Natural killer cell treated with Interleukin-12 subunit alpha and Interleukin-12 subunit beta and Interleukin-15 and Interleukin-18, amount 100 ng/mL, for 72 hours (primary cell): Measurements from ENCODE around the gene DMRT2. TPM values are rescaled to one million over a fixed set of nuclear protein-coding genes. Genes with fewer than 3 reads are reported as not detected.

Experiments used
- ATAC-seq, 2 donors: fragments of 150-1000 bp; cut with Tn5 transposase in 1 of 2; sonication (Bioruptor Pico), chemical (Tn5 transposase) in 1 of 2; 2 replicates each; pipeline ENCODE4 v1.10.0; 2021
- DNase-seq: peaks from one replicate; pipeline ENCODE4 v3.0.0; 2022; ENCODE audit warnings: low spot score
- H3K27ac Mint-ChIP-seq, 2 donors: 1 replicate in 1 of 2; 2 replicates in 1 of 2; pipeline ENCODE4 v1.8.0; 2022; ENCODE audit warnings: mixed read lengths in 2 of 2, mild to moderate bottlenecking in 1 of 2, moderate library complexity in 1 of 2
- H3K27me3 Mint-ChIP-seq, 2 donors: 1 replicate in 1 of 2; 2 replicates in 1 of 2; pipeline ENCODE4 v1.8.0; 2022; ENCODE audit warnings: mixed read lengths in 2 of 2
- H3K36me3 Mint-ChIP-seq: one replicate; pipeline ENCODE4 v1.8.0; 2022; ENCODE audit warnings: mixed read lengths
- H3K4me1 Mint-ChIP-seq, 2 donors: 1 replicate in 1 of 2; 2 replicates in 1 of 2; pipeline ENCODE4 v1.8.0; 2022; ENCODE audit warnings: low read depth in 2 of 2, mixed read lengths in 2 of 2, mild to moderate bottlenecking in 1 of 2
- H3K4me3 Mint-ChIP-seq: one replicate; pipeline ENCODE4 v1.8.0; 2022; ENCODE audit warnings: mixed read lengths
- H3K9me3 Mint-ChIP-seq: 2 replicates; pipeline ENCODE4 v1.8.0; 2022; ENCODE audit warnings: mixed read lengths
- total RNA-seq, 2 donors: library from RNA; stranded (reverse); gene quantifications; one replicate each; pipeline ENCODE4 v1.2.3, GENCODE V29; 2022

DMRT2 gene
- total RNA-seq, 2 donors from 2014 or later: not detected

DNA sequence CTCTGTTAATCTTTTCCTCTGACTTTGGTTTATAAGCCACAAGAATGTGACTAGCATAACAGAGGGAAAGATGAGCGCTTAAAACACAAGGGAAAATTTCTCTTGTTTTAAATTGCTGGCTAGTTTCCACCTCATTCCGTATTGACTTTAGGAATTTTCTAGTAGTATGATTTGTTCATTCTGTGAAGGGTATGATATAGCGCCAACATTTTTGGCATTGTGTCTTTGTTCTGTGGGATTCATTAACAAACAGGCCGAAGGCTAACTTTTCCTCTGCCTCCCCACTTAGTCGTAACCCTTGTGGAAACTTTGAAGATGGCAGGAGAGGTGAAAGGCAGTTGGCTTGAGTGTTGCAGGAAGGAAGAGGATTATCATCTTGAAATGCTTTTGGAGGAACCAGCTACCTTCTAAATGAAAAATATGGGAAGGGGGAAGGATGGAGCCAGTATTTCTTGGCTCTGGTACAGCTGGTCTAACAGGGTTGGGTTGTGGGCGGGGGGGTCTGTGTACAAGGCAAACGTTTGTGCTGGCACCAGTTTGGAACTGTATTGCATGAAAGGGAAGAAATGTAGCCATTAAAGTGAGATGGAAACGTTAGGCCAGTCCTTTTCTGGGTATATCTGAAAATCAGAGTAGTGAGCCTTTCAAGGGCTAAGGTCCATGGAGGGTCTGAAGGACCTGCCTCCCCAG, 21.5 kb upstream of the DMRT2 start:
- ATAC-seq (no peak), DNase-seq (no peak)
- H3K27ac Mint-ChIP-seq: no peak overlapping the region
- H3K27me3 Mint-ChIP-seq: peaks cover 32 to 44% of the 10 kb centered on the region in 2 donors
- no peaks in the 10 kb centered on the region for H3K36me3 Mint-ChIP-seq
- no peaks in the 10 kb centered on the region for H3K4me1 Mint-ChIP-seq
- no peak overlapping the region for H3K4me3 Mint-ChIP-seq
- H3K9me3 Mint-ChIP-seq: no peaks in the 10 kb centered on the region

- Mint-ChIP-seq H3K4me1 (no peaks in the 10 kb centered on the region), H3K9me3 (no peaks in the 10 kb centered on the region), H3K4me3 (no peak overlapping the region), H3K36me3 (no peaks in the 10 kb centered on the region), H3K27ac (no peak overlapping the region), H3K27me3 (peaks cover 19 to 30% of the 10 kb centered on the region in 2 donors)
- no peak for DNase-seq
- no peak for ATAC-seq
These were observed 18.1 kb upstream of the DMRT2 start for GRCh38 chr9:1031951-1032601.

DNA sequence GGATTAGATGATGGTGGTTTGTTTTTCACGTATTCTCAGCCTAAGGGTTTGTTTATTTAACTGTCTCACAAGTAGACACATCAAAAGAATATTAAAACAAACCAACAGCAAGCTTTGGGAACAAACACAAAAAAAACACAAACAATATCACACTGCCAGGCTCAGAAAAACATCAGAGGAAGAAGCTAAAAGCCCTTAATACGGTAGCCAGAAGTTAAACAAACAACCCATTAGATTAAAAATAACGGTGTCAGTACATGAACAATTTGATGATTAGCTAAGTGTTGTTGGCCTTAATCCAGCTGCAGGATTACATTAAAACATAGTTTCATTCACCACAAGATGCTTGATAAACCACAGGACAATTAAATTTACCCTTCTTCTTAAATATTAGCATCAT, 15.9 kb upstream of the DMRT2 start:
- no peaks in the 10 kb centered on the region for H3K4me1 Mint-ChIP-seq
- H3K27me3 Mint-ChIP-seq: peaks cover 22 to 27% of the 10 kb centered on the region in 2 donors
- H3K9me3 Mint-ChIP-seq: no peaks in the 10 kb centered on the region
- H3K4me3 Mint-ChIP-seq: no peak overlapping the region
- ATAC-seq (no peak), DNase-seq (no peak)
- no peak overlapping the region for H3K27ac Mint-ChIP-seq
- H3K36me3 Mint-ChIP-seq: no peaks in the 10 kb centered on the region

DNA sequence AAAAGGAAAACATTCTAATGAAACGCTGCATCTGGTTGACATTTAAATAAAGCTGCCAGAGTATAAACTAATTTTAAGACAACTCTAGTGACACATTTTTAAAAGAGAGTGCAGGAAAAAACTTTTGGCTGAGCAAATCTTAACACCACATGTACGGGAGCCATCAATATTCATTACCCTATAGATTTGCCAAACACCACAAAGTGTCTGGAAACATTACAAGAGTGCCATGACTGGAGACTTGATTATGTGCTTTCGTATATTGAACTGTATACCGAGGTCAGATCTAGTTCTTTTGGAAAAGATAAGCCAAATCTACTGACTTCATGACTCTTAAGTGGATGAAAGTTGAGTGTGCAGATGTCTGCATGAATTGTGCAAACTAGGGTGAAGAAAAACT, 10.6 kb upstream of the DMRT2 start:
- ATAC-seq: no peak
- no peak for DNase-seq
- H3K4me3 Mint-ChIP-seq: no peak overlapping the region

DNA sequence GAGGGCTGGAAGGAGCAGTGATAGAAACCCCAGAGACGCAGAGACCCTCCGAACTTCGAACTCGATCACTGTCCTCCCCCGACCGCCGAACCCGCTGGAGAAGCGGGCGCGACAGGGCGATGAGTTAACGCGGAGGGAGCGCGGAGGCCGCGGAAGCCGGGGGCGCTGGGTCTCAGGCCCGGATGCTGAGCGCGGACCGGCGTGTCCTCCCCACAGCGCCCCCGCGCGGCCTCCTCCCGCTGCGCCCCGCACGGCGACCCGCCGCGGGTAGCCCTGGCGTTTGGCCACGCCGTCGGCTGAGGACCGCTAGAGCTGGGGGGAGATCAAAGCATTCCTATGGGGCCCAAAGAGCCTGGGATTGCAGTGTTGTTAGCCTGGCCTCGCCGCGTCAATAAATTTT, 7.7 kb upstream of the DMRT2 start:
- no peaks in the 10 kb centered on the region for H3K9me3 Mint-ChIP-seq
- peak overlapping the region; percentile 20 for H3K4me3 Mint-ChIP-seq
- H3K4me1 Mint-ChIP-seq: peaks cover 12 to 14% of the 10 kb centered on the region in 2 donors
- ATAC-seq (peak; percentile 64 to 65), DNase-seq (peak; percentile 62)
- H3K27ac Mint-ChIP-seq: no peak overlapping the region
- peaks cover 4% of the 10 kb centered on the region for H3K36me3 Mint-ChIP-seq
- H3K27me3 Mint-ChIP-seq: peaks cover 45 to 56% of the 10 kb centered on the region in 2 donors

More for the DNA sequence above, 10.6 kb upstream of the DMRT2 start:
- Mint-ChIP-seq H3K27ac (no peak overlapping the region), H3K4me1 (peaks cover 0 to 3% of the 10 kb centered on the region in 2 donors), H3K36me3 (no peaks in the 10 kb centered on the region), H3K27me3 (peaks cover 40 to 48% of the 10 kb centered on the region in 2 donors), H3K9me3 (no peaks in the 10 kb centered on the region)

GRCh38 chr9:1044643-1045042, 5.5 kb upstream of the DMRT2 start:
- DNase-seq (no peak), ATAC-seq (no peak)
- Mint-ChIP-seq H3K27me3 (peaks cover 54 to 62% of the 10 kb centered on the region in 2 donors), H3K4me3 (no peak overlapping the region), H3K36me3 (peaks cover 9% of the 10 kb centered on the region), H3K4me1 (peaks cover 30 to 31% of the 10 kb centered on the region in 2 donors), H3K27ac (no peak overlapping the region), H3K9me3 (no peaks in the 10 kb centered on the region)

DNA sequence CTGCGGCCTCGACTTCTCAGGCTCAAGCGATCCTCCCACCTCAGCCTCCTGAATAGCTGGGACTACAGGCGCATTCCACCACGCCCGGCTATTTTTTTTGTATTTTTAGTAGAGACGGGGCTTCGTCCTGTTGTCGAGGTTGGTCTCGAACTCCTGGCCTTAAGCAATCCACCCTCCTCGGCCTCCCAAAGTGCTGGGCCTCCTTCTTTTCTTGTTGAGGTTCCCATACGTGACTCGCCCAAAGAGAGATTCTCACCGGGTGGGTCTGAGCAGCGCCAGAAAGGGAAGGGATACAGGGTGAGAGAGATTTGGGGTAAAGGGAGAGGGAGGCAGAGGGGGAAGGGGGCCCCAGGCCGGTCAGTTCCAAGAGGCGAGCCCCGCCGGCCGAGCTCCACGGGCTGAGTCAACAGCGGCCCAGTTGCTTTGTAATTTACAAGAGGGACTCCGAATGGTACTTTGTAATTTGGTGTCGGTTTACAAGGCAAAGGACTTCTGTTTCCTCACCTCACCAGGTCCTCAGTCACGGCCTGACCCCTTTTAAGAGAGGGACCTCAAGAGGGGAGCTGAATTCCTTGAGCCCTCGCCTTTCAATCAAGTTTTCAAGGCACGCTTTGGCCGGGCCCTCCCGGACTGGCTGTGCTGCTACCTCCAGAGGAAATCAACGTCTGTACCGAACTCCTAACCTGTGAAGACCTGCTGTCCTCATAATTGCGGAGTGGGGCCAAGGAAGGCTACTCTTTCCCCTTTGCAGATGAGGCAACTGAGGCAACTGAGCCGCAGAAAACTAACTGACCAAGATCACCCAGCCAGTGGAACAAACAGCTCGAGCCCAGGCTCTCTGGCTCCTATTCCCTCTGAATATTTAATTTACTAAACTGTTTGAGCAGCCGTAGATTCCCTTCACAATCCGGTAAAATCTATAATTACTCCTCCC, 3.3 kb upstream of the DMRT2 start:
- Mint-ChIP-seq H3K9me3 (no peaks in the 10 kb centered on the region), H3K4me1 (peaks cover 36 to 43% of the 10 kb centered on the region in 2 donors), H3K27ac (no peak overlapping the region), H3K4me3 (peak overlapping the region; percentile 88), H3K27me3 (peaks cover 60 to 63% of the 10 kb centered on the region in 2 donors), H3K36me3 (peaks cover 14% of the 10 kb centered on the region)
- ATAC-seq (no peak), DNase-seq (no peak)

DNA sequence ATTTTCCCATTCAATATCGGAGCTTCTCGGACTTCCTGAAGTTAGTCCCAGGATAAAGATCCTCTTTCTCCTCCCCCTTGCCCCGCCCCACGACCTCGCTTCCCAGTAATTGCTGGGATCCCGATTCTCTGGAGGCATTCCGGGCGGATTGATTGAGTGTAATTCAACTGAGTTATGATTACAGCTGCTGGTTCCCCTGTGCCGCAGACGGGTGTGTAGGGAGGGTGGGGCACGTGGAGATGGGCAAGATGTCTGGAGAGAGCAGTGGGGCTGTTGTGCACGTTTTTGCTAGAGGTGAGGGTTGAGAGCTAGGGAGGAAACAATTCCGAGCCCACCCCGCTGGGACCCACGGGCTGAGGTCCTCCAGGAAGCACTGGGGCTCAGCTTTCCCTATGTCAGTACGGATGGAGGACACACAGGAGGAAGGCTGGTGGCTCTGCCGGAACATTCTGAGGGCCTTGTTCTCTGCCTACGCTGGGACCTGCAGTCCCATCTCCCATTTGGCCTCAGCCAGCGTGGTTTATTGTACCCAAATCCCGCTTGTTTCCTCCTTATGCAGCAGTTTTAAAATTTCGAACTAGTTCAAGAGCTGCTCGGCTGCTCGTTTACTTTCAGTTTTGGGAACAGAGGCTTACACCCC, 2.4 kb upstream of the DMRT2 start:
- Mint-ChIP-seq H3K4me3 (peak overlapping the region; percentile 88), H3K36me3 (peaks cover 14% of the 10 kb centered on the region), H3K27me3 (peaks cover 60 to 66% of the 10 kb centered on the region in 2 donors), H3K9me3 (no peaks in the 10 kb centered on the region), H3K4me1 (peaks cover 40 to 49% of the 10 kb centered on the region in 2 donors), H3K27ac (no peak overlapping the region)
- no peak for DNase-seq
- ATAC-seq: peak in 1 of 2 donors; percentile 8

DNA sequence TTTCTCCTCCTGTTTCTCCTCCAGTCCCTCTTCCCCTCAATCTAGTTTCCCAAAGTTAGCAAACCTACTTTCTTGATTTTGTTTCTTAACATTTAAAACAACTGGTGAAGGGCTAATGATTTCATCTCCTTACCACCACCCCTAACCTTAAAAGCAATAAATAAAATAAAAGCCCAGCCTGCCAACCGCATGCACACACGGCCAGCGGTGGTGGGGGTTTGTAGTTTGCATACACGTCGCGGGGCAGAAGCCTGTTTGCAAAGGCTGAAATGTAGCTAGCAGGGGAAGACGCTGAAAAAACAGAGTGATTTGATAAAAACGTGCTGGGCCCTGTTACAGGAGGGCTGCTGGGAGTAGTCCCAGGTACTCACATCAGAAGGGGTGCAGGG, 1.9 kb upstream of the DMRT2 start:
- H3K9me3 Mint-ChIP-seq: no peaks in the 10 kb centered on the region
- H3K36me3 Mint-ChIP-seq: peaks cover 14% of the 10 kb centered on the region
- peak overlapping the region; percentile 88 for H3K4me3 Mint-ChIP-seq
- peaks cover 61 to 67% of the 10 kb centered on the region in 2 donors for H3K27me3 Mint-ChIP-seq
- H3K27ac Mint-ChIP-seq: no peak overlapping the region
- DNase-seq: no peak
- no peak for ATAC-seq
- H3K4me1 Mint-ChIP-seq: peaks cover 41 to 49% of the 10 kb centered on the region in 2 donors

- Mint-ChIP-seq H3K27me3 (peaks cover 59 to 67% of the 10 kb centered on the region in 2 donors), H3K4me1 (peaks cover 41 to 49% of the 10 kb centered on the region in 2 donors), H3K9me3 (no peaks in the 10 kb centered on the region), H3K4me3 (peak overlapping the region; percentile 88), H3K36me3 (peaks cover 14% of the 10 kb centered on the region), H3K27ac (no peak overlapping the region)
- DNase-seq (no peak), ATAC-seq (no peak)
These were observed 1.3 kb upstream of the DMRT2 start for GRCh38 chr9:1048811-1049210.

DNA sequence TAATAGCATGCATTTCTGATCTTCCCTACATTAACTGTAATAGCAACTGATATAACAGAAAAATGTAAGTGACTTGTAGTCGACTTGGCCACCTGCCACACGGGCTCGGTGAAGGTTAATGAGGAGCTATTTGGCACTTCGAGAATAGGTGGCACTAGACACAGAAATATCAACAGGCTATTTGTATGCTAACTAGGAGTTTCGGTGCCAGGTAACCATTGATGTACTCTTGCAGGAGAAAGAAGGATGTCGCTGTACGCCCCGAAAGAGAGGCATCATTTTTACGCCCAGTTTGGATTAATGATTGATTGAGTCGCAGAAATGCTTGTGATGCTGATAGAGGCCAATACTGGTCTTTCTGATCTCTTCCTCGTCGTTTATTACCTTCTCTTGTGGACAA, 516 bp upstream of the DMRT2 start:
- peak overlapping the region; percentile 83 for H3K4me3 Mint-ChIP-seq
- H3K9me3 Mint-ChIP-seq: no peaks in the 10 kb centered on the region
- ATAC-seq: no peak
- peaks cover 14% of the 10 kb centered on the region for H3K36me3 Mint-ChIP-seq
- no peak for DNase-seq
- peaks cover 41 to 49% of the 10 kb centered on the region in 2 donors for H3K4me1 Mint-ChIP-seq
- no peak overlapping the region for H3K27ac Mint-ChIP-seq
- peaks cover 56 to 66% of the 10 kb centered on the region in 2 donors for H3K27me3 Mint-ChIP-seq

GRCh38 chr9:1051210-1051583, 1.0 kb downstream of the DMRT2 start:
- Mint-ChIP-seq H3K4me1 (peaks cover 36 to 43% of the 10 kb centered on the region in 2 donors), H3K27me3 (peaks cover 60 to 81% of the 10 kb centered on the region in 2 donors), H3K4me3 (peak overlapping the region; percentile 83), H3K27ac (no peak overlapping the region), H3K36me3 (peaks cover 14% of the 10 kb centered on the region), H3K9me3 (no peaks in the 10 kb centered on the region)
- DNase-seq: no peak
- no peak for ATAC-seq

- peak; percentile 19 to 25 for ATAC-seq
- Mint-ChIP-seq H3K4me1 (peaks cover 36 to 43% of the 10 kb centered on the region in 2 donors), H3K27ac (no peak overlapping the region), H3K4me3 (peak overlapping the region; percentile 83), H3K36me3 (peaks cover 14% of the 10 kb centered on the region), H3K27me3 (peaks cover 60 to 86% of the 10 kb centered on the region in 2 donors), H3K9me3 (no peaks in the 10 kb centered on the region)
- DNase-seq: no peak
These were observed 1.6 kb downstream of the DMRT2 start for GRCh38 chr9:1051584-1052275.
